ENCODE results near the gene CAPN14. TPM values are rescaled to one million over a fixed set of nuclear protein-coding genes. Genes with fewer than 3 reads are reported as not detected.

CAPN14 gene
- total RNA-seq, 1 experiment from 2014 or later = not detected

- H3K9me3 ChIP-seq (ENCODE audit: control insufficient read depth in 1 of 2, insufficient read depth in 1 of 2, low read depth in 1 of 2, low read length in 2 of 2) = no peaks in the 10 kb centered on the region
- no peaks in the 10 kb centered on the region for H3K36me3 ChIP-seq (ENCODE audit: control insufficient read depth in 1 of 2, insufficient read depth in 2 of 2, low read length in 2 of 2)
- no peaks in the 10 kb centered on the region for H3K27me3 ChIP-seq (ENCODE audit: insufficient read depth, low read length)
- DNase-seq (ENCODE audit: low read depth, low spot score) = no peak
- TF ChIP-seq SIN3A (IDR thresholded peaks at IDR 0.05; ENCODE audit: low read depth) (no peak), CTCF (IDR thresholded peaks at IDR 0.05 in 2 of 3, conservative IDR thresholded peaks at IDR 0.05 in 1 of 3; ENCODE audit: borderline replicate concordance in 1 of 3, insufficient read depth in 1 of 3, low read depth in 2 of 3, low read length in 2 of 3) (no peak), ZNF274 (IDR thresholded peaks at IDR 0.05; ENCODE audit: low read depth, low read length) (no peak), EZH2phosphoT487 (IDR thresholded peaks at IDR 0.05; ENCODE audit: borderline replicate concordance) (no peak), JUND (IDR thresholded peaks at IDR 0.05) (no peak), POLR2A (IDR thresholded peaks at IDR 0.05; ENCODE audit: borderline replicate concordance, extremely low read depth, insufficient read depth, insufficient read length) (no peak), ZBTB33 (IDR thresholded peaks at IDR 0.05; ENCODE audit: extremely low read depth, insufficient replicate concordance, low read length) (no peak), RAD21 (IDR thresholded peaks at IDR 0.05; ENCODE audit: low read depth) (no peak), MAX (IDR thresholded peaks at IDR 0.05) (no peak), EZH2 (IDR thresholded peaks at IDR 0.05) (no peak), CEBPB (IDR thresholded peaks at IDR 0.05; ENCODE audit: low read depth) (no peak), TCF7L2 (IDR thresholded peaks at IDR 0.05; ENCODE audit: borderline replicate concordance, extremely low read depth, insufficient read depth, insufficient read length) (no peak), REST (IDR thresholded peaks at IDR 0.05; ENCODE audit: low read depth) (no peak), YY1 (IDR thresholded peaks at IDR 0.05; ENCODE audit: extremely low read depth, insufficient replicate concordance, low read depth, low read length) (no peak)
- BruUV-seq (replicated peaks) = no TSS peak
- POLR2A ChIA-PET = no interaction called here
- no peak for ATAC-seq
- H3K4me3 ChIP-seq (replicated peaks in 1 of 2; ENCODE audit: low read depth in 1 of 2, low read length in 2 of 2) = no peak overlapping the region
- H4K20me1 ChIP-seq (ENCODE audit: insufficient read depth) = no peaks in the 10 kb centered on the region
- RAD21 ChIA-PET (ENCODE audit: low non-redundant PET in 1 of 2, low total read pairs in 2 of 2, uncharacterized antibody in 2 of 2, unreplicated experiment in 2 of 2) = no interaction called here
- H3K4me2 ChIP-seq (ENCODE audit: low read length) = no peak overlapping the region
- H3K9me2 ChIP-seq (ENCODE audit: insufficient read depth) = no peaks in the 10 kb centered on the region
- H3K27ac ChIP-seq (ENCODE audit: low read depth, low read length) = no peak overlapping the region
- intact Hi-C loops (cut with micrococcal nuclease) = no loop called here
- CTCF ChIA-PET = no interaction called here
- H3K79me2 ChIP-seq (ENCODE audit: insufficient read depth, low read length) = no peaks in the 10 kb centered on the region
- no peaks in the 10 kb centered on the region for H3K4me1 ChIP-seq (ENCODE audit: control insufficient read depth in 1 of 2, insufficient read depth in 2 of 2, low read length in 2 of 2)
- no peak overlapping the region for H2AFZ ChIP-seq (ENCODE audit: low read depth, low read length, poor library complexity, severe bottlenecking)
- H3K9ac ChIP-seq (ENCODE audit: low read length) = no peak overlapping the region
These were observed 34.5 kb upstream of the CAPN14 start for GRCh38 chr2:31251851-31252250.
